GM12878 (cell line): ENCODE data around the gene ANO9. TPM values are rescaled to one million over a fixed set of nuclear protein-coding genes. Genes with fewer than 3 reads are reported as not detected.

Experiments
- BACH1 ChIP-seq: fragments of 450-650 bp; IDR thresholded peaks from 2 replicates; pipeline ENCODE4 v1.6.1; 2017; ENCODE audit warnings: mild to moderate bottlenecking, borderline replicate concordance
- BHLHE40 ChIP-seq, 2 experiments: fragments of 450-650 bp in 1 of 2; IDR thresholded peaks; 2 replicates each; pipeline ENCODE4 v1.6.1; 2011 to 2017; ENCODE audit warnings: low read depth in 2 of 2, borderline replicate concordance in 1 of 2, improper control_type of control experiment in 1 of 2, low read length in 1 of 2, mild to moderate bottlenecking in 1 of 2
- CHD2 ChIP-seq: IDR thresholded peaks from 2 replicates; pipeline ENCODE4 v1.6.1; 2011; ENCODE audit warnings: low read depth, low read length, improper control_type of control experiment, borderline replicate concordance
- CREB1 ChIP-seq: IDR thresholded peaks from 2 replicates; pipeline ENCODE4 v1.6.1; 2012; ENCODE audit warnings: low read depth, mild to moderate bottlenecking, inconsistent platforms
- CREM ChIP-seq: IDR thresholded peaks from 2 replicates; pipeline ENCODE4 v1.6.1; 2014; ENCODE audit warnings: antibody characterized with exemption, low read depth
- E2F4 ChIP-seq: IDR thresholded peaks from 2 replicates; pipeline ENCODE4 v1.6.1; 2012; ENCODE audit warnings: low read depth, low read length, improper control_type of control experiment
- E4F1 ChIP-seq: fragments of 450-650 bp; IDR thresholded peaks from 2 replicates; pipeline ENCODE4 v1.6.1; 2018; ENCODE audit warnings: borderline replicate concordance, mild to moderate bottlenecking; ENCODE audit not compliant: partially characterized antibody
- EGR1 ChIP-seq, 2 experiments: IDR thresholded peaks; 1 replicate in 1 of 2; 2 replicates in 1 of 2; pipeline ENCODE4 v1.6.1; 2011 to 2012; ENCODE audit warnings: low read depth in 2 of 2, low read length in 2 of 2, borderline replicate concordance in 1 of 2, mild to moderate bottlenecking in 1 of 2, moderate library complexity in 1 of 2
- ELK1 ChIP-seq: IDR thresholded peaks from 2 replicates; pipeline ENCODE4 v1.6.1; 2012; ENCODE audit warnings: low read depth, low read length, improper control_type of control experiment
- IKZF1 ChIP-seq: fragments of 450-650 bp; conservative IDR thresholded peaks from 2 replicates; pipeline ENCODE4 v1.6.1; 2017; ENCODE audit warnings: antibody characterized with exemption, mild to moderate bottlenecking
- KAT2A ChIP-seq: conservative IDR thresholded peaks from 2 replicates; pipeline ENCODE4 v1.6.1; 2011; ENCODE audit warnings: low read depth, low read length; ENCODE audit not compliant: control insufficient read depth
- LARP7 ChIP-seq: fragments of 450-650 bp; IDR thresholded peaks from 2 replicates; pipeline ENCODE4 v1.6.1; 2017; ENCODE audit warnings: mild to moderate bottlenecking
- MTA2 ChIP-seq: fragments of 450-650 bp; IDR thresholded peaks from 2 replicates; pipeline ENCODE4 v1.6.1; 2016; ENCODE audit warnings: low read depth, mild to moderate bottlenecking, moderate library complexity
- MXI1 ChIP-seq: fragments of 150-350 bp; IDR thresholded peaks from 2 replicates; pipeline ENCODE4 v1.6.1; 2011; ENCODE audit warnings: low read depth, mild to moderate bottlenecking, inconsistent platforms, low read length, improper control_type of control experiment
- NBN ChIP-seq: fragments of 450-650 bp; IDR thresholded peaks from 2 replicates; pipeline ENCODE4 v1.6.1; 2016
- NKRF ChIP-seq: fragments of 450-650 bp; conservative IDR thresholded peaks from 2 replicates; pipeline ENCODE4 v1.6.1; 2017; ENCODE audit warnings: mild to moderate bottlenecking, moderate library complexity
- PAX5 ChIP-seq: IDR thresholded peaks from 2 replicates; pipeline ENCODE4 v1.6.1; 2011; ENCODE audit warnings: low read depth, low read length, borderline replicate concordance
- RB1 ChIP-seq: fragments of 450-650 bp; formaldehyde crosslinking; IDR thresholded peaks from 2 replicates; pipeline ENCODE4 v1.6.1; 2017; ENCODE audit warnings: mild to moderate bottlenecking, borderline replicate concordance
- TBL1XR1 ChIP-seq: IDR thresholded peaks from 2 replicates; pipeline ENCODE4 v1.6.1; 2012; ENCODE audit warnings: low read depth, low read length, improper control_type of control experiment
- TCF7 ChIP-seq: IDR thresholded peaks from 2 replicates; pipeline ENCODE4 v1.6.1; 2014; ENCODE audit warnings: antibody characterized with exemption, borderline replicate concordance
- ZNF207 ChIP-seq: fragments of 450-650 bp; IDR thresholded peaks from 2 replicates; pipeline ENCODE4 v1.6.1; 2014; ENCODE audit warnings: antibody characterized with exemption, mild to moderate bottlenecking, borderline replicate concordance
- ZNF24 ChIP-seq: fragments of 450-650 bp; IDR thresholded peaks from 2 replicates; pipeline ENCODE4 v1.6.1; 2017; ENCODE audit warnings: antibody characterized with exemption, mild to moderate bottlenecking
- ZNF384 ChIP-seq: IDR thresholded peaks from 2 replicates; pipeline ENCODE4 v1.6.1; 2012; ENCODE audit warnings: low read depth, mild to moderate bottlenecking, low read length, improper control_type of control experiment, borderline replicate concordance
- polyA plus RNA-seq, 11 experiments: library from polyadenylated mRNA; depleted of rRNA in 4 of 11; unstranded in 6 of 11; stranded (reverse) in 5 of 11; fragments of >200 nt; fragmentation: Nextera tagmentation in 4 of 11; fragmentation: Illumina TruSeq in 1 of 11; extraction: Ambion mirVana in 4 of 11; extraction: Trizol in 1 of 11; gene quantifications; 1 replicate in 1 of 11; 2 replicates in 10 of 11; pipeline versions ENCODE4 v1.2.1 to v1.2.3, GENCODE V29; 2011 to 2016; ENCODE audit warnings: inconsistent platforms in 2 of 11, missing spikeins in 2 of 11, low read depth in 1 of 11
- total RNA-seq, 4 experiments: library from RNA; depleted of rRNA in 3 of 4; stranded (reverse); fragments of >200 nt in 3 of 4; fragmentation: Illumina TruSeq in 1 of 4; extraction: Trizol in 1 of 4; gene quantifications; 2 replicates each; pipeline versions ENCODE4 v1.2.1 to v1.2.3, GENCODE V29; 2013 to 2021

The ANO9 gene
- total and polyA plus RNA-seq, 10 of the 15 experiments (the other 5 are each of a cell fraction or from before 2014, with no cell fraction given) = 0.21 to 42.3 (median 12.0) TPM

GRCh38 chr11:449889-450808 lies 8.3 kb upstream of the ANO9 start, which contains the start of gene PTDSS2 (continued):
- TF ChIP-seq ELK1 = peak; percentile 38; the same call in 1 of the 2 replicates
- peak; percentile 99 for TF ChIP-seq IKZF1
- TF ChIP-seq ZNF24 = 0 out of 2 replicates have a peak, but pooled peaks have one; percentile 21
- peak; percentile 39; the same call in 1 of the 2 replicates for TF ChIP-seq TBL1XR1
- TF ChIP-seq RB1 = peak; percentile 83; the same call in 1 of the 2 replicates
- TF ChIP-seq KAT2A = no peak
- no peak for TF ChIP-seq PAX5
- TF ChIP-seq BACH1 = peak; percentile 75
- 0 out of 2 replicates have a peak, but pooled peaks have one; percentile 15 for TF ChIP-seq MTA2
- peak; percentile 86 for TF ChIP-seq NKRF
- no peak for TF ChIP-seq TCF7
- TF ChIP-seq BHLHE40 (IDR thresholded peaks at IDR 0.05; ENCODE audit: borderline replicate concordance in 1 of 2, low read depth in 2 of 2, low read length in 1 of 2) = peak in 1 of 2 experiments; percentile 66; a peak in 2 of 4 replicates
- peak; percentile 71 for TF ChIP-seq MXI1
- TF ChIP-seq LARP7 = peak; percentile 94
- TF ChIP-seq E2F4 = peak; percentile 61; the same call in 1 of the 2 replicates
- TF ChIP-seq CHD2 = peak; percentile 83
- peak; percentile 94 for TF ChIP-seq CREM
- 0 out of 2 replicates have a peak, but pooled peaks have one; percentile 38 for TF ChIP-seq NBN
- peak; percentile 90 for TF ChIP-seq CREB1
- TF ChIP-seq EGR1 (IDR thresholded peaks at IDR 0.05; ENCODE audit: borderline replicate concordance in 1 of 2, low read depth in 2 of 2, low read length in 2 of 2) = peak in 1 of 2 experiments; percentile 67; a peak in 1 of 3 replicates
- TF ChIP-seq E4F1 = peak; percentile 72
- peak; percentile 75 for TF ChIP-seq ZNF207
- TF ChIP-seq ZNF384 = 0 out of 2 replicates have a peak, but pooled peaks have one; percentile 10
